Gastroesophageal sphincter (tissue), 4 donors: ENCODE results near the gene ATG14. TPM values are rescaled to one million over a fixed set of nuclear protein-coding genes. Genes with fewer than 3 reads are reported as not detected.

Experiments used
- ATAC-seq: fragments of 150-250 bp; one replicate; pipeline ENCODE4 v1.9.1; 2016; ENCODE audit warnings: mild to moderate bottlenecking, moderate library complexity
- H3K27ac ChIP-seq, 4 donors: fragments of 200-600 bp; sonication (generic) in 3 of 4; 1 replicate in 3 of 4; 2 replicates in 1 of 4; pipeline ENCODE4 v1.5.1; 2016 to 2019
- H3K27me3 ChIP-seq: fragments of 200-600 bp; sonication (generic); one replicate; pipeline ENCODE4 v1.5.1; 2019
- H3K36me3 ChIP-seq, 2 donors: fragments of 200-600 bp; sonication (generic); one replicate each; pipeline ENCODE4 v1.5.1; 2019; ENCODE audit warnings: control low read depth in 1 of 2
- H3K4me1 ChIP-seq, 3 donors: fragments of 200-600 bp; sonication (generic); 1 replicate in 2 of 3; 2 replicates in 1 of 3; pipeline ENCODE4 v1.5.1; 2016 to 2019; ENCODE audit warnings: control low read depth in 2 of 3
- H3K4me3 ChIP-seq, 2 donors: fragments of 200-600 bp; sonication (generic); one replicate each; pipeline ENCODE4 v1.5.1; 2019; ENCODE audit warnings: mild to moderate bottlenecking in 1 of 2, moderate library complexity in 1 of 2
- H3K9me3 ChIP-seq, 3 donors: fragments of 200-600 bp; sonication (generic); one replicate each; pipeline ENCODE4 v1.5.1; 2017 to 2019; ENCODE audit warnings: control low read depth in 2 of 3
- CTCF ChIP-seq, 4 experiments: fragments of 200-600 bp in 2 of 4; fragments of 450-650 bp in 2 of 4; sonication (generic) in 1 of 4; IDR thresholded peaks; one replicate each; pipeline ENCODE4 v1.5.1; 2017 to 2019; ENCODE audit warnings: antibody characterized with exemption in 4 of 4, mild to moderate bottlenecking in 2 of 4, moderate library complexity in 2 of 4
- EP300 ChIP-seq: sonication (generic); formaldehyde crosslinking; IDR thresholded peaks from one replicate; pipeline ENCODE4 v1.6.1; 2017; ENCODE audit warnings: antibody characterized with exemption, mild to moderate bottlenecking
- POLR2A ChIP-seq, 2 donors: fragments of 450-650 bp; IDR thresholded peaks; one replicate each; pipeline ENCODE4 v1.6.1; 2017; ENCODE audit warnings: antibody characterized with exemption in 2 of 2, mild to moderate bottlenecking in 2 of 2, moderate library complexity in 1 of 2
- POLR2AphosphoS5 ChIP-seq: sonication (generic); formaldehyde crosslinking; IDR thresholded peaks from one replicate; pipeline ENCODE4 v1.6.1; 2017; ENCODE audit warnings: antibody characterized with exemption
- WGBS, 2 donors: methylation state at CpG; one replicate each; pipeline ENCODE4 v1.1.5; 2018; ENCODE audit warnings: low coverage in 1 of 2; 5-methylcytosine and 5-hydroxymethylcytosine counted together
- total RNA-seq, 4 donors: library from RNA; depleted of rRNA; stranded (reverse); fragments of >200 nt; gene quantifications; one replicate each; pipeline ENCODE4 v1.1.0, GENCODE V29; 2016

The ATG14 gene
- total RNA-seq, 4 donors from 2014 or later, result 16.4 to 29.9 (median 18.1) TPM

GRCh38 chr14:55377236-55377635 lies 34.4 kb downstream of the ATG14 start:
- no peak overlapping the region for H3K27ac ChIP-seq
- no peaks in the 10 kb centered on the region for H3K27me3 ChIP-seq
- H3K4me1 ChIP-seq, result no peaks in the 10 kb centered on the region
- ATAC-seq, result no peak
- peaks cover 7 to 95% of the 10 kb centered on the region in 2 donors for H3K36me3 ChIP-seq
- TF ChIP-seq CTCF (IDR thresholded peaks at IDR 0.05), result no peak
- no peak for TF ChIP-seq EP300
- TF ChIP-seq POLR2AphosphoS5, result no peak
- TF ChIP-seq POLR2A (IDR thresholded peaks at IDR 0.05), result no peak
- H3K9me3 ChIP-seq, result no peaks in the 10 kb centered on the region
- H3K4me3 ChIP-seq, result no peak overlapping the region
- 98 to 100% methylated on average over 2 to 5 of the region's 5 CpGs for WGBS, 2 donors

- WGBS, 2 donors, result 89 to 96% methylated on average over 4 of the region's 4 CpGs
- TF ChIP-seq EP300 (no peak), CTCF (IDR thresholded peaks at IDR 0.05) (no peak), POLR2A (IDR thresholded peaks at IDR 0.05) (no peak), POLR2AphosphoS5 (no peak)
- Histone ChIP-seq H3K4me3 (no peak overlapping the region), H3K9me3 (no peaks in the 10 kb centered on the region), H3K36me3 (peaks cover 7 to 93% of the 10 kb centered on the region in 2 donors), H3K27ac (no peak overlapping the region), H3K4me1 (no peaks in the 10 kb centered on the region), H3K27me3 (no peaks in the 10 kb centered on the region)
- no peak for ATAC-seq
Measured at GRCh38 chr14:55374771-55375170, 36.9 kb downstream of the ATG14 start.

- no peak overlapping the region for H3K4me3 ChIP-seq
- H3K4me1 ChIP-seq, result no peaks in the 10 kb centered on the region
- H3K36me3 ChIP-seq, result peaks cover 7 to 93% of the 10 kb centered on the region in 2 donors
- no peaks in the 10 kb centered on the region for H3K9me3 ChIP-seq
- H3K27ac ChIP-seq, result no peak overlapping the region
- 80 to 95% methylated on average over 4 to 5 of the region's 5 CpGs for WGBS, 2 donors
- ATAC-seq, result no peak
- no peak for TF ChIP-seq POLR2AphosphoS5
- TF ChIP-seq POLR2A (IDR thresholded peaks at IDR 0.05), result no peak
- TF ChIP-seq CTCF (IDR thresholded peaks at IDR 0.05), result no peak
- no peak for TF ChIP-seq EP300
- no peaks in the 10 kb centered on the region for H3K27me3 ChIP-seq
Measured at GRCh38 chr14:55373784-55374705, 37.6 kb downstream of the ATG14 start.

GRCh38 chr14:55372825-55373224 lies 38.8 kb downstream of the ATG14 start:
- Histone ChIP-seq H3K27ac (no peak overlapping the region), H3K4me3 (no peak overlapping the region), H3K9me3 (no peaks in the 10 kb centered on the region), H3K4me1 (no peaks in the 10 kb centered on the region), H3K27me3 (no peaks in the 10 kb centered on the region), H3K36me3 (peaks cover 7 to 93% of the 10 kb centered on the region in 2 donors)
- TF ChIP-seq POLR2AphosphoS5 (no peak), EP300 (no peak), CTCF (IDR thresholded peaks at IDR 0.05) (no peak), POLR2A (IDR thresholded peaks at IDR 0.05) (no peak)
- no peak for ATAC-seq
- WGBS, 2 donors, result 91 to 100% methylated on average over 1 to 5 of the region's 7 CpGs

- 88 to 100% methylated on average over 1 of the region's 1 CpG for WGBS, 2 donors
- TF ChIP-seq POLR2AphosphoS5 (no peak), CTCF (IDR thresholded peaks at IDR 0.05) (no peak), EP300 (no peak), POLR2A (IDR thresholded peaks at IDR 0.05) (no peak)
- no peak overlapping the region for H3K27ac ChIP-seq
- H3K4me1 ChIP-seq, result no peaks in the 10 kb centered on the region
- H3K4me3 ChIP-seq, result no peak overlapping the region
- H3K9me3 ChIP-seq, result no peaks in the 10 kb centered on the region
- ATAC-seq, result no peak
- H3K36me3 ChIP-seq, result peaks cover 6 to 93% of the 10 kb centered on the region in 2 donors
- no peaks in the 10 kb centered on the region for H3K27me3 ChIP-seq
Measured at GRCh38 chr14:55372423-55372822, 39.2 kb downstream of the ATG14 start.
